ENCODE results near the gene AMOTL2. TPM values are rescaled to one million over a fixed set of nuclear protein-coding genes. Genes with fewer than 3 reads are reported as not detected.

The AMOTL2 gene
- total and polyA plus RNA-seq, 2 donors (not counting 3 experiments of a cell fraction or from before 2014, with no cell fraction given): 130 to 145 TPM

GRCh38 chr3:134377896-134378295 is 3.6 kb upstream of the AMOTL2 start:
- no TSS peak for BruUV-seq (replicated peaks)
- Histone ChIP-seq H2AFZ (ENCODE audit: low read depth, low read length) (no peak overlapping the region), H3K36me3 (ENCODE audit: control insufficient read depth in 2 of 2, extremely low read depth in 1 of 2, insufficient read depth in 2 of 2, low read length in 2 of 2) (no peaks in the 10 kb centered on the region), H3K9me1 (replicated peaks; ENCODE audit: control insufficient read depth, extremely low read depth, insufficient read depth, low read length) (no peaks in the 10 kb centered on the region), H3K4me1 (ENCODE audit: control insufficient read depth, extremely low read depth, insufficient read depth, low read length) (peaks cover 17% of the 10 kb centered on the region), H3K9me3 (replicated peaks; ENCODE audit: control insufficient read depth, insufficient read depth, low read length) (no peaks in the 10 kb centered on the region), H3K79me2 (ENCODE audit: control insufficient read depth, insufficient read depth, low read length) (peaks cover 13% of the 10 kb centered on the region), H3K4me2 (ENCODE audit: insufficient read depth, low read length) (no peak overlapping the region), H3K4me3 (replicated peaks in 1 of 3; ENCODE audit: insufficient read depth in 1 of 3, low read depth in 1 of 3, low read length in 3 of 3) (no peak overlapping the region), H3K9ac (replicated peaks; ENCODE audit: extremely low read depth, insufficient read depth, low read length) (no peak overlapping the region), H4K20me1 (replicated peaks; ENCODE audit: control insufficient read depth, extremely low read depth, insufficient read depth, low read length) (no peaks in the 10 kb centered on the region), H3K27ac (ENCODE audit: insufficient read depth, low read depth, low read length) (no peak overlapping the region), H3K27me3 (ENCODE audit: control insufficient read depth in 2 of 2, insufficient read depth in 2 of 2, low read length in 2 of 2) (peaks cover 2 to 4% of the 10 kb centered on the region in 2 experiments)
- DNase-seq (ENCODE audit: low read depth, low spot score) (no peak), FAIRE-seq (peak; percentile 82)
- ChIA-PET POLR2A (interaction anchor here (1.2 kb wide), 1 partner anchor 15 kb away, joined by 3 read pairs; no protein-coding TSS in a partner anchor), CTCF (interaction anchor here (0.6 to 6.0 kb wide), 20 partner anchors 10 to 180 kb away, joined by 3 to 60 read pairs (median 4); no protein-coding TSS in a partner anchor)
- intact Hi-C loops (cut with micrococcal nuclease): loop anchor here (1.0 kb wide), 3 partner anchors 65 to 96 kb away; no protein-coding TSS in a partner anchor
- TF ChIP-seq MYC (IDR thresholded peaks at IDR 0.05; ENCODE audit: low read depth, low read length) (no peak), EZH2 (IDR thresholded peaks at IDR 0.05; ENCODE audit: borderline replicate concordance, low read depth, low read length, severe bottlenecking) (no peak), JUN (IDR thresholded peaks at IDR 0.05; ENCODE audit: borderline replicate concordance, insufficient read depth, insufficient read length, low read depth) (no peak), FOS (IDR thresholded peaks at IDR 0.05; ENCODE audit: borderline replicate concordance, insufficient read depth, low read length) (no peak), GATA2 (IDR thresholded peaks at IDR 0.05; ENCODE audit: insufficient read depth, insufficient read length, low read depth, low read length) (no peak), POLR2AphosphoS5 (IDR thresholded peaks at IDR 0.05; ENCODE audit: insufficient read depth, low read depth, low read length) (no peak), POLR2A (IDR thresholded peaks at IDR 0.05; ENCODE audit: low read depth, low read length) (no peak)
- TF ChIP-seq, protein P1, sequence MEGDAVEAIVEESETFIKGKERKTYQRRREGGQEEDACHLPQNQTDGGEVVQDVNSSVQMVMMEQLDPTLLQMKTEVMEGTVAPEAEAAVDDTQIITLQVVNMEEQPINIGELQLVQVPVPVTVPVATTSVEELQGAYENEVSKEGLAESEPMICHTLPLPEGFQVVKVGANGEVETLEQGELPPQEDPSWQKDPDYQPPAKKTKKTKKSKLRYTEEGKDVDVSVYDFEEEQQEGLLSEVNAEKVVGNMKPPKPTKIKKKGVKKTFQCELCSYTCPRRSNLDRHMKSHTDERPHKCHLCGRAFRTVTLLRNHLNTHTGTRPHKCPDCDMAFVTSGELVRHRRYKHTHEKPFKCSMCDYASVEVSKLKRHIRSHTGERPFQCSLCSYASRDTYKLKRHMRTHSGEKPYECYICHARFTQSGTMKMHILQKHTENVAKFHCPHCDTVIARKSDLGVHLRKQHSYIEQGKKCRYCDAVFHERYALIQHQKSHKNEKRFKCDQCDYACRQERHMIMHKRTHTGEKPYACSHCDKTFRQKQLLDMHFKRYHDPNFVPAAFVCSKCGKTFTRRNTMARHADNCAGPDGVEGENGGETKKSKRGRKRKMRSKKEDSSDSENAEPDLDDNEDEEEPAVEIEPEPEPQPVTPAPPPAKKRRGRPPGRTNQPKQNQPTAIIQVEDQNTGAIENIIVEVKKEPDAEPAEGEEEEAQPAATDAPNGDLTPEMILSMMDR (IDR thresholded peaks at IDR 0.05; ENCODE audit: extremely low read depth in 1 of 2, insufficient read depth in 1 of 2, low read depth in 1 of 2, low read length in 2 of 2): no peak
- TF ChIP-seq, protein P2, sequence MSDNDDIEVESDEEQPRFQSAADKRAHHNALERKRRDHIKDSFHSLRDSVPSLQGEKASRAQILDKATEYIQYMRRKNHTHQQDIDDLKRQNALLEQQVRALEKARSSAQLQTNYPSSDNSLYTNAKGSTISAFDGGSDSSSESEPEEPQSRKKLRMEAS (IDR thresholded peaks at IDR 0.05; ENCODE audit: insufficient read depth, insufficient read length): no peak
- dilution Hi-C loops (cut with MboI; ENCODE audit: extremely low pct_ligation_motif_present, low sequenced_read_pairs): no loop called here

All from endothelial cell of umbilical vein (primary cell).